ENCODE results near the gene CLMN.

DNA sequence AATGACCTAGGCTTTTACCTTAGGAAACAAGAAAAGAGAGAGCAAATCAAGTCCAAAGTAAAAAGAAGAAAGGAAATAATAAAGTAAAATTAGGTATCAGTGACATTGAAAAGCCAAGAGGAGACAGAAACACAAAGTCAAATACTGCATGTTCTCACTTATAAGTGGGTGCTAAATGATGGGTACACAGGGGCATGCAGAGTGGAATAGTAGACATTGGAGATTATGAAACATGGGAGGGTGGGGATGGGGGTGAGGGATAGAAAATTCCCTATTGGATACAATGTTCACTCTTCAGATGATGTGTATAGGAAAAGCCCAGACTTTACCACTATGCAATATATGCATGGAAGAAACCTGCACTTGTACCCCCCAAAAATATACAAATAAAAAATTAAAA lies 35.1 kb upstream of the CLMN start:
- TF ChIP-seq, protein P1, sequence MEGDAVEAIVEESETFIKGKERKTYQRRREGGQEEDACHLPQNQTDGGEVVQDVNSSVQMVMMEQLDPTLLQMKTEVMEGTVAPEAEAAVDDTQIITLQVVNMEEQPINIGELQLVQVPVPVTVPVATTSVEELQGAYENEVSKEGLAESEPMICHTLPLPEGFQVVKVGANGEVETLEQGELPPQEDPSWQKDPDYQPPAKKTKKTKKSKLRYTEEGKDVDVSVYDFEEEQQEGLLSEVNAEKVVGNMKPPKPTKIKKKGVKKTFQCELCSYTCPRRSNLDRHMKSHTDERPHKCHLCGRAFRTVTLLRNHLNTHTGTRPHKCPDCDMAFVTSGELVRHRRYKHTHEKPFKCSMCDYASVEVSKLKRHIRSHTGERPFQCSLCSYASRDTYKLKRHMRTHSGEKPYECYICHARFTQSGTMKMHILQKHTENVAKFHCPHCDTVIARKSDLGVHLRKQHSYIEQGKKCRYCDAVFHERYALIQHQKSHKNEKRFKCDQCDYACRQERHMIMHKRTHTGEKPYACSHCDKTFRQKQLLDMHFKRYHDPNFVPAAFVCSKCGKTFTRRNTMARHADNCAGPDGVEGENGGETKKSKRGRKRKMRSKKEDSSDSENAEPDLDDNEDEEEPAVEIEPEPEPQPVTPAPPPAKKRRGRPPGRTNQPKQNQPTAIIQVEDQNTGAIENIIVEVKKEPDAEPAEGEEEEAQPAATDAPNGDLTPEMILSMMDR (IDR thresholded peaks at IDR 0.05): no peak
- TF ChIP-seq EZH2 (IDR thresholded peaks at IDR 0.05): no peak

Data from neural progenitor cell (in vitro differentiated cells).